ENCODE measurements around the gene UBXN6.

- TF ChIP-seq POLR2A (IDR thresholded peaks at IDR 0.05; ENCODE audit: low read depth, low read length): no peak
- TF ChIP-seq TAF1 (IDR thresholded peaks at IDR 0.05; ENCODE audit: low read depth, low read length): no peak
These were observed 10.8 kb downstream of the UBXN6 start for GRCh38 chr19:4446704-4447200.
